Measurements from ENCODE around the gene TRABD2B.
A peak's percentile ranks its signal among the peaks of the same experiment; 100 is the strongest.

The TRABD2B gene

DNA sequence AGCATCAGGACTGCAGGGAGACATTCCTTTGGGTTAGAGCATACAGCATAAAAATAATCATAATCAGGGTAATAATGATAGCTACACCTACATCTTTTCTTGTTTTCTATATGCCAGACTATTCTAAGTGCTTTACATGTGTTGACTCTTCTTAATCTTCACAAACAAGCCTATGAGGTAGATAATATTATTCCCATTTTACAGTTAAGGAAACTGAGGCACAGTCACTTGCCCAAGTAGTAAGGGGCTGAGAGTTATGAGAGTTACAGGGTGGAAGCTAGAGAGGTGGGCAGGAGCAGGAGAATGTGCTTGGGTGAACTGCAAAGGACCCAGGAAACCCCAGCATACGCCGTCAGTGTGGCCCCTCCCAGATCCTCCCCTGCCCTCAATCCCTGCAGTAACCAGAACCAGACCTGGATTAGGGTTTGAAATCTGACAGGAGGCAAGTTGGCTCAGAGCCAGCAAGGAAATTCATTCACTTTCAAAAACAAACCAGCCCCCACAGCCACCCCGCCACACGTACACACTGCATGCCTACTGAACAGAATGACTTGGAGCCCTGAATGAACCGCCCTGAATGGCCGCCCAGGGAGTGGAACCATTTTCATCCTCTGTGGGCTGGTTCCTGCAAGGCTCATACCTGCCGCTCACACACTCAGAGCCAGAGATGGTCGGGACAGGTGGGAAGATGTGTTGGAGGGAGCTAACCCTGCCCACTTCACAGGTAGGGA lies 126.1 kb downstream of the TRABD2B start:
- no peak for DNase-seq (ENCODE audit: low read depth)
- H3K4me3 ChIP-seq (ENCODE audit: low read length), result no peak overlapping the region
- TF ChIP-seq CTCF (IDR thresholded peaks at IDR 0.05; ENCODE audit: insufficient read depth, low read depth, low read length, missing control alignments), result no peak

DNA sequence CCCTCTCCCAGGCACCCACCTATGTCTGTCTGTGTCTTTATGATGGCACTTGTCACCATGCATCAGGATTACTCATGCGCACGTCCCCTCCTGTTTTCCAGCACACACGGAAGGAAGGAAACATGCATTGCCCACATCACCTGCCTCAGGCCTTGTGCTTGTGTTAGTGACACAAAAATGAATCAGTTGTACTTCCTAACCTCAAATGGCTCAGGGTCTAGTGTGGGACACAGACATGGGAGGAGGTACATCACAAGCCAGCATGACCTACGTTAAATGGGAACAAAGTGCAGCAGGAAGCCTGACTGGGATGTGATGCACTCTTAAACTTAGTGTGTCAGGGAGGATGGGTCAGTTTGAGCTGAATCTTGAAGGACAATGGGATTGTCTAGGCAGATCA lies 126.7 kb downstream of the TRABD2B start:
- H3K4me3 ChIP-seq (ENCODE audit: low read length), result no peak overlapping the region
- no peak for TF ChIP-seq CTCF (IDR thresholded peaks at IDR 0.05; ENCODE audit: insufficient read depth, low read depth, low read length, missing control alignments)
- DNase-seq (ENCODE audit: low read depth), result peak; percentile 7

GRCh38 chr1:47868348-47868676 lies 128.9 kb downstream of the TRABD2B start:
- no peak overlapping the region for H3K4me3 ChIP-seq (ENCODE audit: low read length)
- no peak for TF ChIP-seq CTCF (IDR thresholded peaks at IDR 0.05; ENCODE audit: insufficient read depth, low read depth, low read length, missing control alignments)
- DNase-seq (ENCODE audit: low read depth), result no peak

DNA sequence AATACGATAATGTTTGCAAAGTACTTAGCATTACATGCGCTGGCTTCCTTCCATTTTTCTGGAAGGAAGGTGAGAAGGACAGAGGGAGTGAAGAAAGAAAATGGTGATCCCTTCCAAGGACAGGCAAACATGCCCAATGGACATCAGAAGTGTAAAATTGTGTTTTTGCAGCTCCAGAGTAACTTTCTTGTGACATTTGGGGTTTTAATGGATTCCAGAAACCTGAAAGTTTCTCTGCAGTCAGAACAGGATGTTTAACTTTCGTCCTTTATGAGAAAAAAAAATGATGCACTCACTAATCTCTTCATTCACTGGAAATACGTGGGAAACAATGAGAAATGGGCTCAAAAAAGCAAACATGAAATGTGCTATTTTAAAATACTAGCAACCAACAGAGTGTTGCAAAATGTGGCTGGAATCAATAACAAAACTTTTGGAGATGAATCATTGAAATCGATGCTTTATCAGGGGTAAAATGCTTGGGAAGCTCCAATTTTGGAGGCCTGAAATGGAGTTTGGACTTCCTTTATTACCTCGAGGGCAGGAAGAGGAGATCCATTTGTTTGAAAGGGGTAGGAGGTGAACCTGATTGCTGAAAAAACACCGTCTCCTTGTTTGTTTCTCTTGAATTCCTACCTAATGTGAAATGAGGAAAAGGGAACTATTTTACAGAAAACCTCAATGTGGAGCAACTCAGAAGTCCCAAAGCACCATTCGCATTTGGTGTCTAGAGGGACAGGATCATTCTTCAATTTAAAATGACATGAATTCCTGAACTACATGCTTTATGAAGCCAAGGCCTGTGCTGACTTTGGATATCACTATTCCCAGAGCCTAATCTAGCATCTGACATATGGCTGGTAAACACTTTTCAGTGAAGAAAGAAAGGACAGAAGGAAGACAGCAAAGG lies 129.5 kb downstream of the TRABD2B start:
- no peak for TF ChIP-seq CTCF (IDR thresholded peaks at IDR 0.05; ENCODE audit: insufficient read depth, low read depth, low read length, missing control alignments)
- DNase-seq (ENCODE audit: low read depth), result no peak
- no peak overlapping the region for H3K4me3 ChIP-seq (ENCODE audit: low read length)

DNA sequence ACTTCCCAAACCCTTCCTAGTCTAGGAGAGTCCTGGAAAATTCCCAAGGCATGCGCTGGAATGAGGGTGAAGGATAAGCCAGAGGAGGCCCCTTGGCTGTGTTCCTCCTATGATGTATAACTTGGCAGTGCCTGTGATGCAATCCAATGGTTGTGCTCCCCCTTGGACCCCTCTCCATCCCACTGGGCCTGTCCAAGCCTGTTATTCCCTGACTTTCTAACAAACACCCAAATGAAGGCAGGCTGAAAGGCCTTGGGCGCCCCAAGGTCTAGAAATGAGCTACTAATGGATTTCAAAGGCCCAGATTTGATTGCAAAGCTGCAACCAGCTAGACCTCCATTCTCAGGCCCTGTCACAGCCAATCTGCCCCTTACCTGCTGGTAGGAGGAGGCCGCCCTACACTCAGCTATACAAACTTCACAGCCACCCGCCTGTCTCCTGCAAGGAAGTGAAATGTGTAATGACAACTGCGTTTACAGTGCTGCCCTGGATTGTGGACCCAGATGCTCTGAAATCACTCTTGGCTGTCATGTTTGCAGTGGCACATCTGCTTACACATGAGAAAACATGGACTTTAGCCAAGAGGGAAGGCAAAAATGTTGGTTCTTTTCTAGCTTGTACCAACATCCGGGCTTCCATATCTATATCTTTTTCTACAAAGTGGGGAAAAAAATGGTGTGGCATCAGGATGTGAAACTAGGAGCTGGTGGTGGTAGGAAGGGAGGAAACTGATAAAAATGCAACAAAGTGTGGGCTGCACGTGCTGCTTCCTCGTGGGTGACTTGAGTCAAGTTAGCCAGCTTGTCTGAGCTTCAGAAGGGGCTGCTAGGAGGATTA lies 130.4 kb downstream of the TRABD2B start:
- TF ChIP-seq CTCF (IDR thresholded peaks at IDR 0.05; ENCODE audit: insufficient read depth, low read depth, low read length, missing control alignments), result no peak
- H3K4me3 ChIP-seq (ENCODE audit: low read length), result no peak overlapping the region
- no peak for DNase-seq (ENCODE audit: low read depth)

- H3K4me3 ChIP-seq (ENCODE audit: low read length), result no peak overlapping the region
- no peak for DNase-seq (ENCODE audit: low read depth)
- TF ChIP-seq CTCF (IDR thresholded peaks at IDR 0.05; ENCODE audit: insufficient read depth, low read depth, low read length, missing control alignments), result no peak
Measured at GRCh38 chr1:47865881-47866535, 131.2 kb downstream of the TRABD2B start.
